ENCODE results near the gene AOC1.

Gene AOC1

GRCh38 chr7:150835702-150836280, 16.5 kb upstream of the AOC1 start:
- no peak for DNase-seq

DNA sequence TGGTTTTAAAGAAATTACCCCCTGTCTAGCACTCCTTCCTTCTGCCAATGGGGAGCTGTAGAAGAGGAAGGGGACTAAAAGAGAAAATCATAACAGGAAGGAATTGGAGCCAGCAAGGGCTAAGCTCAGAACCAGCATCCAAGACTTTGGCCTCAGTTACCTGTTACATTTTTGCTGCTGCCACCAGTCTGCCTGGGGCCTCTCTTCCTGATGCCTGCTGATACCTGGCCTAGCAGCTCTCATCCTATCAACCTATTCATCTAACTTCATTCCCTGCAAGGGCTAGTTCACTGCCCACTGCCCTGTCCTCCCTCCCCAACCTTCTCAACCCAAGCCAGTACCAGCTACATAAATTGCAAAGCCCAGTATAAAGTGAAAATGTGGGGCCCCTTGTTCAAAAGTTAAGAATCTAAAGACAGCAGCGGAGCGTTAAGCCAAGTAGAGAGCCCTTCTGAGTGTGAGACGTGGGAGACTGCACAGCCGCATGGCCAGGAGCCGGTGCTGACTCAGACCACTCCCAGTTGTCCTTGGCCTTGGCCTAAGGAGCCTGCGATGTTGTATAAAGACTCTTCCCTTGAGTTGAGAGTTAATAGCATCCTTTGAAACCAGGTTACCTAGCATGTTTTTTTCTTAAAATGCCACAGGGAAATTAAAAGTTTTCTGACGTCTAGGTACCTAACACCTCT, 13.2 kb upstream of the AOC1 start:
- no peak for DNase-seq

- DNase-seq = no peak
Observed at GRCh38 chr7:150842018-150842417, 10.3 kb upstream of the AOC1 start.

- DNase-seq = no peak
Observed at GRCh38 chr7:150842716-150843115, 9.6 kb upstream of the AOC1 start.

DNA sequence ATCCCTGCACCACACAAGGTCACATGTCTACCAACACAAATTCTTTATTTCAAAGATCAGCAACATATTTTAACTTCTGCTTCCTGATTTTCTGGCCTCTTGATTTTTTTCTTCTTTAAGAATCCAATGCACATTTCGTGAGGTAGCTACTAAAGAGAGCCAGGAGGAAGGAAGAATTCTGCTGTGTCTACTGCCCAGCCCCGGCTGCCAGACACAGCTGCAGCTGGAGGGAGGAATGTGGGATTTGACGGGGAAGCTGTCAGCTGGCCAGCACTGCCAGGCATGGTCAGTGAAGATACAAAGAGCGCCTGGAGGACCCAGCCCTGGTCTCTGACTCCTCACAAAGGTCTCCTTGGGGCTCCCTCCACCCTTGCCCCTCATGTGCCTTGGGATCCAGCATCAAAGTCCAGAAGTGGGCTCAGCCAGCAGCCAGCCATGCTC, 6.9 kb upstream of the AOC1 start:
- DNase-seq = no peak

DNA sequence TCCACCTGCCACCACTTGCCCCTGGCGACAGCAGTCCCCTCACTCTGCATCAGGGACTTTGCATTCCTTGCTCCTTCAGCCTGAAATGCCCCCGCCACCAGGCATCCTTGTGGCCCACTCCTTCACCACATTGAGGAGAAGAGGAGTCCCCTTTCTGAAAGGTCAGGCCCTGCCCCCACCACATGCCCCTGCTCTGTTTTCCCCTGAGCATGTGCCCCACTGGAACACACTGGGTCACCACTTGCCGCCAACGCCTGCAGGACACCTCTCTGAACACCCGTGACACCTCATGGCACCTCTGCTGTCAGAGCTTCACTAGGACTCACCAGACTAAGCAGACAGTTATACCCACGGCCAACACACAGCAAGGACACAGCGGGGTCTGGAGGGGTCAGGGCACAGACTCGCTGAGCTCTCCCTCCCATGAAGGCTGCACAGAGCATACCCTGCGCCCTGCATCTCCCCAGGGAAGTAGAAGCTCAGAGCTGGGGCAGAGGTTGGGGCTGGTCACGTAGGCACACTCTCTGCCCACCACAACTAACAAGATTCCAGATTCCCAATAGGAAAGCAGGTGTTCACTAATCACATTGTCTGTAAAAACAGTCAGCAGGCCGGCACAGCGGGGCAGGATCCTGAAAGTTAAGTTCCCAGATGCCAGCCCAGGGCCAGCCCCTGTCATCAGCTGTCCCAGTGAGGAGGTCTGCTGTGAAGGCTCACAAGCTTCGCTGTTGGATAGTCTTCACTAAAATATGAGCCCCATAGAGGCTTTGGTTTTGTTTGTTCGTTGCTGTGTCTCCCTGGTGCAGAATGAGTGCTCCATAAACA, 5.8 kb upstream of the AOC1 start:
- DNase-seq = no peak

- no peak for DNase-seq
Observed at GRCh38 chr7:150847536-150847935, 4.8 kb upstream of the AOC1 start.

DNA sequence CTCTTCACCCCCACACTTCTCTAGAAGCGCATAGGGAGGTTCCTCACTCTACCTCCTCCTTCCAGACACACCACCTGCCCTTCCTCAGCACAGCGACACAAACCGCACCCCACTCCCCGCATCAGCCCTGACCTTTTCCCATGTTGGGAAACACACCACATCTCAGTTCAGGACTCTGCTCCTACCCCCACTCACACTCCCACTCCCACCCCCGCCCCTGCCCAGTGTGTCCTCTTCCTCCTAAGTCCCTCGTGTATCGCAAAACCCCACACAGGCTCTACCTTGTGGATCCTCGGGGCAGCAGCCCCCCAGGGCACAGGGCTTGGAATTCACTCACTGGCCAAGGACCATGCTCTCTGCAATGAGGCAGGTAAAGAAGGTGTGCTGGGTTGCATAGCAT, 4.2 kb upstream of the AOC1 start:
- DNase-seq = no peak

DNA sequence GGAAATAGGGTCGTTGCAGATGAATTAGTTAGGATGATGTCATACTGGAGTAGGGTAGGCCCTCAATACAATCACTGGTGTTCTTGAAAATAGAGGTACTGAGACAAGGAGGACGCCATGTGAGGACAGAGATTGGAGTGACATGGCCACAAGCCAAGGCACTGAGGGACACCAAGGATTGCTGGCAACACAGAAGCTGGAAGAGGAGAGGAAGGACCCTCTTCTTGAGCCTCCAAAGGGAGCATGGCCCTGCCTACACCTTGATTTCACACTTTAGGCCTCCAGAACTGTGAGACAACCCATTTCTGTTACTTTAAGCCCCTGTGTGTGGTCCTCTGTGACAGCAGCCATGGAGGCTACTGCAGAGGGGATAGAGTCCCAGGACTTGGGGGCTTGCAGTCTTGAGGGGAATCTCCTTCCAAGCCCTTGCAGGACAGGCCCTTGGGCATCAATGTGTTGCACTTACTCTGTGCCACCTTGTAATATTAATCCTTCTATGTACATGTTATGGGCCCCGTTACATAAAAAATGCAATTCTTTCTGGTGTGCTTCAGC, 3.7 kb upstream of the AOC1 start:
- no peak for DNase-seq

GRCh38 chr7:150849204-150849775, 3.0 kb upstream of the AOC1 start:
- no peak for DNase-seq

DNA sequence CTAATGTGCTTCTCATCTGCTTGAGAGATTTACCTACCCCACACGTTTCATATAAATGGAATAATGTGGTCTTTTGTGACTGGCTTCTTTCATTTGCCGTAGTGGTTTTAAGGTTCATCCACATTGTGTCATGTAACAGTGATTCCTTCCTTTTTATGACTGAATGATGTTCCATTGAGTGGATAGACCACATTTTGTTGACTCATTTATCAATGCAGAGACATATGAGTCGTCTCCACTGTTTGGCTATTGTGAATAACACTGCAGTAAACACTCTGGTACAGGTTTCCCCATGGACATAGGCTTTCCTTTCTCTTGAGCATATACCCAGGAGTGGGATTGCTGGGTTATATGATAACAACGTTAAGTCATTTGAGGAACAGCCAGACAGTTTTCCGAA, 2.0 kb upstream of the AOC1 start:
- DNase-seq = no peak

DNA sequence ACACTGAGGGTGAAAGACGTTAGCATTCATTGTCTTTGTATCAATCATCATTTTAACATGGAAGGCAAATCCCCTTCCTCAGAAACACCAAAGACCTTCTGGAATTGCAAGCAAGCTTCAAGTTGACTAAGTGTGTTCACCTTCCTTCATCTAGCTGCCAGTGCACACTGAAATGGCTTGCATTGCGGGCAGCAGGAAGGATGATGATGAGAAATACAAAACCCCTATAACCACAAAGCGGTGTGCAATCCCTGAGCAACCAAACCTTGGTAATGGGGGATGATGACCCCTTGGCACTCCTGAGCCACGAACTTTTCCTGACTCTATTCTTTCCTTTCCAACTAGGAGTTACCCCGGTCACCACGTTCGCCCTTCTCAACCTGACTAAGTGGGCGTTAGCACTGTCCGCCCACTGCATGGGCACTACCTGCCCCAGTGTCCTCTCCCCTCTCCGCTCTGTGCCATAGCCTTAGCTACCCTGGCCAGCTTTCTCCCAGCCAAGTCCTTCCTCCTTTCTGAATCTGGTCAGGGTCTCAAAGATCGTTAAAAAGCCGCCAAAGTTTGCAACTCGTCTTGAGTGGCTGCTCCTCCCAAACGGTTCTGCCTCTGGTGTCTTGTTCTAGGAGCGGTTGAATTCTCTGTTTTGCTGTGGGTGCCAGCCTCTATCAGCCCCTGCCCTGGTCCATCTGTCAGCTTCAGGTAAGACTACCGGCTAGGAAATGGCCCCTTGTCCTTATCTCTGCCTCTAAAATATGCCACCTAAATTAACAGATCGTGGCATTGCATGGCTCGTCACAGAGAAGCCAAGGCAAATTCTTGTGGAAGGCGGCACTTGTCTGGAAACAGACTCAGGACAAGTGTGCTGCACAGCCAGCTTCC, 586 bp upstream of the AOC1 start:
- DNase-seq = no peak

- no peak for DNase-seq
Observed at GRCh38 chr7:150854066-150855000, 2.0 kb downstream of the AOC1 start.

- no peak for DNase-seq
Observed at GRCh38 chr7:150855046-150855445, 2.7 kb downstream of the AOC1 start.

GRCh38 chr7:150855476-150856302, 3.4 kb downstream of the AOC1 start:
- DNase-seq = no peak

DNA sequence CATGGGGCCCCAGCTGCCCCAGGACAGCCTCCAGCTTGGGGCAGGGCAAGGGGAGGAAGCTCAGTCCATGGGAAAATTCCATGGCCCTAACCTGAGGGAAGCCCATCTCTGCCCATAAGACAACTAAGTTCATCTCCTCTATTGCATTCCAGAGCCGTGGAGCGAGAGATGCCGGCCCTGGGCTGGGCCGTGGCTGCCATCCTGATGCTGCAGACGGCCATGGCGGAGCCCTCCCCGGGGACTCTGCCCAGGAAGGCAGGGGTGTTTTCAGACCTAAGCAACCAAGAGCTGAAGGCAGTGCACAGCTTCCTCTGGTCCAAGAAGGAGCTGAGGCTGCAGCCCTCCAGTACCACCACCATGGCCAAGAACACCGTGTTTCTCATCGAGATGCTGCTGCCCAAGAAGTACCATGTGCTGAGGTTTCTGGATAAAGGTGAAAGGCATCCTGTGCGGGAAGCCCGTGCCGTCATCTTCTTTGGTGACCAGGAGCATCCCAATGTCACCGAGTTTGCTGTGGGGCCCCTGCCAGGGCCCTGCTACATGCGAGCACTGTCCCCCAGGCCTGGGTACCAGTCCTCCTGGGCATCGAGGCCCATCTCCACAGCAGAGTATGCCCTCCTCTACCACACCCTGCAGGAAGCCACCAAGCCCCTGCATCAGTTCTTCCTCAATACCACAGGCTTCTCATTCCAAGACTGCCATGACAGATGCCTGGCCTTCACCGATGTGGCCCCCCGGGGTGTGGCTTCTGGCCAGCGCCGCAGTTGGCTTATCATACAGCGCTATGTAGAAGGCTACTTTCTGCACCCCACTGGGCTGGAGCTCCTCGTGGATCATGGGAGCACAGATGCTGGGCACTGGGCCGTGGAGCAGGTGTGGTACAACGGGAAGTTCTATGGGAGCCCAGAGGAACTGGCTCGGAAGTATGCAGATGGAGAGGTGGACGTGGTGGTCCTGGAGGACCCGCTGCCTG, 4.3 kb downstream of the AOC1 start:
- no peak for DNase-seq

DNA sequence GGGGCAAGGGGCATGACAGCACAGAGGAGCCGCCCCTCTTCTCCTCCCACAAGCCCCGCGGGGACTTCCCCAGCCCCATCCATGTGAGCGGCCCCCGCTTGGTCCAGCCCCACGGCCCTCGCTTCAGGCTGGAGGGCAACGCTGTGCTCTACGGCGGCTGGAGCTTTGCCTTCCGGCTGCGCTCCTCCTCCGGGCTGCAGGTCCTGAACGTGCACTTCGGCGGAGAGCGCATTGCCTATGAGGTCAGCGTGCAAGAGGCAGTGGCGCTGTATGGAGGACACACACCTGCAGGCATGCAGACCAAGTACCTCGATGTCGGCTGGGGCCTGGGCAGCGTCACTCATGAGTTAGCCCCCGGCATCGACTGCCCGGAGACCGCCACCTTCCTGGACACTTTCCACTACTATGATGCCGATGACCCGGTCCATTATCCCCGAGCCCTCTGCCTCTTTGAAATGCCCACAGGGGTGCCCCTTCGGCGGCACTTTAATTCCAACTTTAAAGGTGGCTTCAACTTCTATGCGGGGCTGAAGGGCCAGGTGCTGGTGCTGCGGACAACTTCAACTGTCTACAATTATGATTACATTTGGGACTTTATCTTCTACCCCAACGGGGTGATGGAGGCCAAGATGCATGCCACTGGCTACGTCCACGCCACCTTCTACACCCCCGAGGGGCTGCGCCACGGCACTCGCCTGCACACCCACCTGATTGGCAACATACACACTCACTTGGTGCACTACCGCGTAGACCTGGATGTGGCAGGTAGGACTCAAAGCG, 5.1 kb downstream of the AOC1 start:
- no peak for DNase-seq
